ENCODE results near the gene FOSL2.

Gene FOSL2

GRCh38 chr2:28375236-28375635 lies 17.4 kb upstream of the FOSL2 start:
- DNase-seq (ENCODE audit: low read depth) = no peak

GRCh38 chr2:28375742-28376631 lies 16.7 kb upstream of the FOSL2 start:
- DNase-seq (ENCODE audit: low read depth) = no peak

- no peak for DNase-seq (ENCODE audit: low read depth)
Measured at GRCh38 chr2:28377195-28377816, 15.4 kb upstream of the FOSL2 start.

DNA sequence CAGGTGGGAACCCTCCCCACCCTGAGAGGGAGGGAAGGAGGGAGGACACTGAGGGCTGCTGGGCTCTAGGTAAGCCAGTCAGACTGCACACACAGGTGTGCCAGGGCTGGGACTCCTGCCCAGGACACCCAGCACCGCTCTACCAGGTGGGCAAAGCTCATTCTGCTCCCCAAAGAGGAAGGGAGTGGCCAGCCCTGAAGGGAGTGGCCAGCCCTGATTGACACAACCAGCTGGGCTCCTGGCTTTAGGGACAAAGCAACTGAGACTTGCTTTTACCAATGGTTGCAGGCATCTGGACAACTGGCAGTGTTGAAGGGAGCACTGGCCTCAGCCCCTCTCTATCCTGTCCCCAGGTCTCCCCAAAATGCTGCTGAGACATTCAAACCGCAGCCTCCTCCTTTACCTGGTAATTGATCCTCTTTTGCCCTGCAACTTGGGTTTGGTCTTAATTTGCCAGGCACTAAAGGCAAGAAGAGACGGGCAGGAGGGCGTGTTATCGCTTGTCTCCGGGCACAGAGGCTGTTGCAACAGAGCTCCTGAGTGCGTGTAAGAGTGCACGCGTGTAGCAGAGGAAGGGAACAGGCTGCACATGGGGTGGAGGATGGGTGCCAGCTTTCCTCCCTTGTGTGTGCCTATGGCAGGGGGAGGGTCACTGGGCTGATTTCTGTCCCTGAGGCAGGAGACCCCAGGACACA lies 14.5 kb upstream of the FOSL2 start:
- DNase-seq (ENCODE audit: low read depth) = no peak

- no peak for DNase-seq (ENCODE audit: low read depth)
Measured at GRCh38 chr2:28378679-28379584, 13.7 kb upstream of the FOSL2 start.

DNA sequence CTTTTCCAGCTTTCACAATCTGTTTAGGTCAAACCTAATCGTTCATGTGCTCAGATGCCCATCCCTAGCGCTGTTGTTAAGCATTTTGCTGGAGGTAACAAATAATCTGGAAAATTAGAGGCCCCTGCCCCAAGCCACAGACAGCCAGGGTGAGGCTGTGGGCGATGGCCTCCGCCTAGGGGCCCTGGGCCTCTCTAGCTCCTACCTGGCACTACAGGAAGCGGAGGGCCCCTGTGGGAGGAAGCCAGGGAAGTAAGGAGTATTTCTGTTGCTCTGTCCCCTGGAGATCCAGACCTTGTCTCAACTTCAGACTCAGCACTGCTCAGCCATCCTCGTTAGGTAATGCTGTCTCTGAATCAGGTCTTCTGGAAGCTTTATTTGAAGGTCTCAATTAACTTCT lies 12.4 kb upstream of the FOSL2 start:
- DNase-seq (ENCODE audit: low read depth) = no peak

DNA sequence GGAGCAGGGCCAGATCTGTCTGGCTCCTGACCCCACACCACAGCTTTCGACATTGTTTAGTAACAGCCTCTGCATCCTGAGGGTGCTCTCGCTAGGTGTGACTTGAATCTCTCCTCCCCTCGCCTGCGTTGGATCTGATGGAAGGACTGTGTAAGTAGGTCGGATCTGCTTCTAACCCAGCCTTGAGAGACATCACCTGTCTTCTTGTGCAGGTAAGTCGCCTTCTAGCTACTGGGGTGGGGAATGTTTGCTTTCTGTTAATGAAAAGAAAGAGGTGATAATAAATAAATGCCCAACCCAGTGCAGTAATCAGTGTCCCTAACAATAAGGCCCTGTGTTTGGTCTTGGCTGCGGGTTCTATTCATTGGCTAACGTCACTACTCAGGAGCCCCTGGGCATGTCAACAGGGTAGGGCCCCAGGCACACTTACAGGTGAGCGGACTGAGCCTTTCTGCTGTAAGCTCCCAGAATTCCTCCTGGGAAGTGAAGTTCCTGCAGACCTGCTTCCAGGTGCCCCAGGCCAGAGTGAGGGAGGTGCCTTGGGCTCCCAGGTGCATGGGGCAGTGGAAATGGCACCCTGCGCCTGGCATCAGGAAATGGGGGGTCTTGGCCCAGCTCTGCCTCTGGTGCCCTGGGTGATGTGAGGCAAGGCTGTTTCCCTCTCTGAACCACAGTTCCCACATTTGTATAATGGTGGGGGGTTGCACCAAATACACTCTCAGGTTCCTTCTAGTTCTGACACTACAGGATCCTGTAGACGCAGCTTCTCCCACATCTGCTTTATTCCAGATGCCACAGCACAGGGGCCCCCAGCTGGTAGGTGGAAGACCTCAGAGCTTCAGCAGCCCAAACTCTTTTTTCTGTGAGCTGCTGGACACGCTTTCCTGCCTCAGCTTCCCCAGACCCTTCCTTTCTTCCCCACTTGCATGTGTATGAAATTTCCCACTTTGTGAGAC lies 11.2 kb upstream of the FOSL2 start:
- DNase-seq (ENCODE audit: low read depth) = no peak

GRCh38 chr2:28382755-28383154 lies 9.9 kb upstream of the FOSL2 start:
- no peak for DNase-seq (ENCODE audit: low read depth)

DNA sequence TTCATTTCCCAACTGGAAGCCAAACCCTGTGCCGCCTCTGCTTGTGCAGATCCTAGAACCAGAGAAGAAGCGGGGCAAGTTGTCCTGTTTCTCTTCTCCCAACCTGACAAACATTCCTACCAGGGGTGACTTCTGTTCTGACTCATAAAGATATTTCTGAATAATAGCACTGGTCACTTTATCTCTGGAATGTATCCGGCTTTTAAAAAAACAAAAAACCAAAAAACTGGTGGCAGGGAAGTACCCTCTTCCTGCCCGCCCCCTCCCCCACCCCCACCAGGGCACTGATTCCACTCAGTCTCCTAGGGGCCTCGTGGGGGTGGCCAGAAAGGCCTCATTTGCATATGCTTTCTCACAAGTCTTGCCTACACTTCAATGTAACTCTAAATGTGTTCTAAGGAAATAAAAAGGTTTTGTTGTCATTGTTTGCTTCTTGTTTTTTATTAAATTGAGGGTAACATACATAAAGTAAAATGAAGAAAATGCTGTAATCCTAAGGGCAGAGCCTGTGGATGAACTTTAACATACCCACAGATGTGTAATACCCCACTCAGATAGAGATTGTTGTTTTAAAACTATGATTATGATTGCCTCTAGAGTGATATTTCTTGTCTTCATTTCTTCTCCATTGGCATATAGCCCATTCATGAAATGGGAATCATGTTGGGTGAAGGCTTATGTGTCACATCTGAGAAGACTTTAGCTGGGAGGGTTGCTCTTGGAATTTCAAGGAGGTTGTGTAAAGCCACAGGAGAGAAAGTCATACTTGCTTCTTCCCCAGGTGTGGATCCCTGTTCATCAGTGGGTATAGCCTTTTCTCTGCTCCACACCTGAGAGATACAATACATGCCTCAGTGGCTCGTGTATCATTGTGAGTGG lies 5.3 kb upstream of the FOSL2 start:
- no peak for DNase-seq (ENCODE audit: low read depth)

DNA sequence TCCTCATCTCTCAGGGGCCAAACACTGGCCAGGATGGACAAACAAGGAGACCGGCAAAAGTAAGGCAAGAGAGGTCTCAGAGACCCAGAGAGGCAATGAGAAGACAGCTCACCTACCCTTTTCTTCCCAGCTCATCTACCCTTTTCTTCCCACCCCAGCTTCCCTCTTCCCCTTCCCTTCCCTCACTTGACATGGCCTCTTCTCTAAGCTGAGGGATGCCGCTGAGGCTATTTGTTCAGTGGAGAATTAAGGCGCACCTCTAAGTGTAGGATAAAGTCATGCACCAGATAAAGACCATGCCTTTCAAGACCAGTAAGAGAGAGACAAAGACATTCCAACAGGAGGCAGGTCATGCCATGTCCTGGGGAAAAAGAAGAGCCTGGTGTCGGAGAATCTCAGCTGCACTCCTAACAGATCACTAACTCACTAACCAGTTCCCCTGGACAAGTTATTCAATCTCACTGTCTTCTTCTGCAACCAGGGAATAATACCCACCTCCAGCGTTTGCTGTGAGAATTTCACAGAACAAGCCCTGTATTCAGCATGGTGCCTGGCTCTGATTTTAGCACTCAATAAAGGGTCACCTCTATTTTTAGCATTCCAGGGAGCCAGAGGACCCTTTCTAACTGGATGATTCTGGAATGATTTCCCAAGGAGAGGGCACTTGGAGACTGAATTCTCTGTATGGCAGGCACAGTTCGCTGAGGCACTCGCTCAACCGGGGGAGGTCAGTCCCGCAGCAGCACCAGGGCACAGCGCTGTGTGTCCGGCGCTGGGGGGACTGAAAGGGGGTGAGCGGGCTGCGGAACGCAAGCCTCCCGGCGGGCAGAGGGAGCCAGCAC lies 3.0 kb upstream of the FOSL2 start:
- DNase-seq (ENCODE audit: low read depth) = no peak

- DNase-seq (ENCODE audit: low read depth) = peak; percentile 69
Measured at GRCh38 chr2:28390241-28390745, 2.4 kb upstream of the FOSL2 start.

DNA sequence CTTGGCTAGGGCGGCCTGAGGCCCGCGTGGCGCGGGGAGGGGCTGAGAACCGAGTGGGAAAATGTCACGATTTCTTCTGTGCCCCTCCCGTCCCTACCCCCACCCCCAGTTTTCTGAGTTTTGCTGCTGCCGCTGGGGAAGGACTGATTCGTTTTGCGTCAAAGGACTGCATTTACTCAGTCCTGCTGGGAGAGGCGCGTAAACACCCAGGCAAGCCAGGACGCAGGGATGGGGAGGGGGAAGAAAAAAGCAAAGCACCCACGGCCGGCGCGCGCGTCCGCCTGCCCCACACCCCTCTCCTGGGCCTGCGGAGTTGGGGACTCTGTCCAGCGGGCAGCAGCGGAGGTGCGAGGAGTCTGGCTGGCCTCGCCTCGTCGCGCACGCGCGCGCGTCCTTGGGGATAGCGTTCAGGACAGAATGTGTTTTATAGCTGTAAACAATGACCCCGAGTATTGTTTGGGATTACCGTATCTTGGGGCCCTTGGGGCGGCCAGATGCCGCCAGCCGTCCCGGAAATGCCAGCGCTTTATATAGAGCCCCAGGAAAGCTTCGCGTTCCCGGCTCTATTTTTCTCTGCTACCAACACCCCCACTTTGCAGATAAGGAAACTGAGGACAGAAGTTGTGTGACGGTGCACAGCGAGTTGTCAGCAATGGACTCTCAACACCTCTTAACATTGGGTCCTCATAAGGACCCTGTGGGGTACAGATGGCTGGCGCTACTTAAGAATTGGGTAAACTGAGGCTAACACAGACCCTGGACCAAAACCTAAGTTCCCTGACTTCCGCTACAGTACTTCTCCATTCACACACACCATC lies 1.7 kb upstream of the FOSL2 start:
- DNase-seq (ENCODE audit: low read depth) = no peak

GRCh38 chr2:28391564-28392296 lies 928 bp upstream of the FOSL2 start:
- DNase-seq (ENCODE audit: low read depth) = no peak

- DNase-seq (ENCODE audit: low read depth) = no peak
Measured at GRCh38 chr2:28393114-28393836, 617 bp downstream of the FOSL2 start.

- DNase-seq (ENCODE audit: low read depth) = no peak
Measured at GRCh38 chr2:28394331-28394877, 1.7 kb downstream of the FOSL2 start.

DNA sequence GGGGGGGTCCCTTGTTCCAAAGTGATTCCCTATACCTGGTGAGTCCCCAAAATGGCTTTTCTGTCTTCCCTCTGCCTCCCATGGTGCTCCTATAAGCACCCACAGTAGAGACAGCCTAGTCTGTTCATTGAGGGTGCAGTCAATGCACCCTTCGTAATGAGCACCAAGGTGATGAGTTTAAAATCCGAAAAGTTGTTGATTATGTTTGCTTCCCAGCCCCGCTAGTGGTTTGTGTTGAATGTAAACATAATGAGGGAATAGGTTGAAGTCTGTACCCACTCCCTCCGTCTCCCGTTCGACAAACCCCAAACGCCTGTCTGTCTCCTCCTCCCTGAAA lies 2.3 kb downstream of the FOSL2 start:
- DNase-seq (ENCODE audit: low read depth) = no peak
